ENCODE measurements around the gene MAPK8. TPM values are rescaled to one million over a fixed set of nuclear protein-coding genes. Genes with fewer than 3 reads are reported as not detected.

MAPK8 gene
- polyA plus RNA-seq, 3 donors = 18.4 to 21.1 (median 18.5) TPM

DNA sequence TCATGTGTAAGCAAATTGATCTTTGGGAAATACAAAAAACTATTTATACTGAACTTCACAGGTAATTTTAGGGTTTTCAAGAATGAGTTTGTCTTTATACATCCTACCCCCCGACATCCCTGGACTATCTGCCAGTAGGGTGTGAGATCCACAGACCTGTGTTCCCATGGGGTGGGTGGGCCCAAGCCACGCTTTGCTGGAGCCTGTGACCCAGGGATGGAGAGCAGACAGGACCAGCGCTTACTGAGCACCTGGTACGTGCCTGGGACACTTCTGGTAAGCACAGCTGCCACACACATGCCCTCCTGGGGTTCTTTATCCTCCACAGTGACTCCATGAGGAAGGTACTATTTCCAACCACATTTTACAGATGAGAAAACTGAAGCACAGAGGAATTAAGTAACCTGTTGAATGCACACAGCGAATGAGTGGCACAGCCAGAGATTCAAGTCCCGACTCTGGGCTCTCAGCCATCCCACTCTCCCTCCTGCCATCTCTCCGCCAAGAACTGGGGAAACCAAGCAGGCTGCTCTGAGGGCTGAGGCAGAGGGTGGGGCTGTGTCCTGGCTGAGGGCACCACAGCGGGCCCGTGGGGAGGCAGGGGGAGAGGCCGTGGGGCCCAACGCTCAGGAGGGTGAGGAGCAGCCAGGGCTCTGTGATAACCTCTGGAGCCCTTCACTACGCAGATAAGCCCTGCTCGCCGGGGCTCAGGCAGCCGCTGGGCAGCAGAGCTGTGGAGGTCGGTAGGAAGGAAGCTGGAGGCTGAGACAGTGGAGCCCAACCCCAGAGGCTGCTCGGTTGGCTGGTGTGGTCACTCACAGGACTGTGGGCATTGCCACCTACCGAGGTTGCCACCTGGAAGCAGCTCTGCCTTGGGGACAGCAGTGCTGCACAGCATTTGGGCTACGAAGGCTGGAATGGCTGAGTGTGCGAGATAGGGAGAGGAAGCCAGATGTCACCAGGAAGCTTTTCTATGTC is 174.2 kb downstream of the MAPK8 start:
- H3K27ac Mint-ChIP-seq = no peak overlapping the region
- no peaks in the 10 kb centered on the region for H4K20me1 ChIP-seq (ENCODE audit: insufficient read depth, low read length)
- H3K27me3 ChIP-seq (ENCODE audit: control insufficient read depth in 2 of 2, insufficient read depth in 2 of 2, low read length in 2 of 2) = no peaks in the 10 kb centered on the region
- H3K36me3 ChIP-seq (replicated peaks in 1 of 2; ENCODE audit: control insufficient read depth in 1 of 2, insufficient read depth in 2 of 2, low read length in 2 of 2) = no peaks in the 10 kb centered on the region
- H3K9ac ChIP-seq (ENCODE audit: insufficient read depth, low read length, poor library complexity, severe bottlenecking) = no peak overlapping the region
- H3K4me3 ChIP-seq (replicated peaks in 1 of 3; ENCODE audit: low read depth in 2 of 3, low read length in 3 of 3) = no peak overlapping the region
- no peaks in the 10 kb centered on the region for H3K79me2 ChIP-seq (ENCODE audit: insufficient read depth, low read length)
- no peaks in the 10 kb centered on the region for H3K9me3 ChIP-seq (replicated peaks in 1 of 2; ENCODE audit: control insufficient read depth in 1 of 2, insufficient read depth in 1 of 2, low read length in 2 of 2)
- H3K4me3 Mint-ChIP-seq = no peak overlapping the region
- no peak overlapping the region for H2AFZ ChIP-seq (ENCODE audit: insufficient read depth, low read depth, low read length, poor library complexity, severe bottlenecking)
- H3K27me3 Mint-ChIP-seq (ENCODE audit: low read depth in 3 of 3) = peaks cover 0 to 8% (median 3%) of the 10 kb centered on the region in 3 donors
- no peaks in the 10 kb centered on the region for H3K4me1 ChIP-seq (ENCODE audit: control insufficient read depth in 1 of 2, insufficient read depth in 2 of 2, low read length in 2 of 2)
- no peak overlapping the region for H3K27ac ChIP-seq (ENCODE audit: low read depth in 1 of 2, low read length in 2 of 2)
- no peak overlapping the region for H3K4me2 ChIP-seq (replicated peaks; ENCODE audit: extremely low read depth, low read length, poor library complexity, severe bottlenecking)
- H3K4me1 Mint-ChIP-seq = peaks cover 14% of the 10 kb centered on the region
- no peaks in the 10 kb centered on the region for H3K9me3 Mint-ChIP-seq
- no peak for DNase-seq
- WGBS (ENCODE audit: insufficient coverage) = 30% methylated on average over 14 of the region's 20 CpGs
- TF ChIP-seq, protein P1, sequence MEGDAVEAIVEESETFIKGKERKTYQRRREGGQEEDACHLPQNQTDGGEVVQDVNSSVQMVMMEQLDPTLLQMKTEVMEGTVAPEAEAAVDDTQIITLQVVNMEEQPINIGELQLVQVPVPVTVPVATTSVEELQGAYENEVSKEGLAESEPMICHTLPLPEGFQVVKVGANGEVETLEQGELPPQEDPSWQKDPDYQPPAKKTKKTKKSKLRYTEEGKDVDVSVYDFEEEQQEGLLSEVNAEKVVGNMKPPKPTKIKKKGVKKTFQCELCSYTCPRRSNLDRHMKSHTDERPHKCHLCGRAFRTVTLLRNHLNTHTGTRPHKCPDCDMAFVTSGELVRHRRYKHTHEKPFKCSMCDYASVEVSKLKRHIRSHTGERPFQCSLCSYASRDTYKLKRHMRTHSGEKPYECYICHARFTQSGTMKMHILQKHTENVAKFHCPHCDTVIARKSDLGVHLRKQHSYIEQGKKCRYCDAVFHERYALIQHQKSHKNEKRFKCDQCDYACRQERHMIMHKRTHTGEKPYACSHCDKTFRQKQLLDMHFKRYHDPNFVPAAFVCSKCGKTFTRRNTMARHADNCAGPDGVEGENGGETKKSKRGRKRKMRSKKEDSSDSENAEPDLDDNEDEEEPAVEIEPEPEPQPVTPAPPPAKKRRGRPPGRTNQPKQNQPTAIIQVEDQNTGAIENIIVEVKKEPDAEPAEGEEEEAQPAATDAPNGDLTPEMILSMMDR (IDR thresholded peaks at IDR 0.05) = no peak
- intact Hi-C loops (cut with micrococcal nuclease) = no loop called here
- no peaks in the 10 kb centered on the region for H3K36me3 Mint-ChIP-seq

DNA sequence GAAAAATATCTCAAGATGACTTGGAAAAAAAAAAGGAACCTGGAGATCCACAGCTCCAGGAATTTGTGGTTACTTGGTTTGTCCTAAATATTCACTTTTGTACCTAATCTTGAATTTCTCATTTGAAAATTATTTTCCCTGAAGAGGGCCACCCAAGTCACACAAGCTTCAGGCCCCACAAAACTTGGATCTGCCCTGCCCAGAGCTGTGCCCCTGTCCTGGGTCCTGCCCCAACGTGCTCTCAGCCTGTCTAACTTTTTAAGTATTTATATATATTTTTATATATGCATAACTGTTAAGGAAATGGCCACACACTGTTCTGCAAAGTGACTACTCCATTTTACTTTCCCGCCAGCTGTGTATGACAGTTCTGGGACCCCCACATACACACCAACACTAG is 174.9 kb downstream of the MAPK8 start:
- Mint-ChIP-seq H3K4me1 (peaks cover 14% of the 10 kb centered on the region), H3K9me3 (no peaks in the 10 kb centered on the region), H3K4me3 (no peak overlapping the region), H3K27ac (no peak overlapping the region), H3K27me3 (ENCODE audit: low read depth in 3 of 3) (peaks cover 0 to 3% (median 3%) of the 10 kb centered on the region in 3 donors), H3K36me3 (no peaks in the 10 kb centered on the region)
- Histone ChIP-seq H3K9ac (ENCODE audit: insufficient read depth, low read length, poor library complexity, severe bottlenecking) (no peak overlapping the region), H3K79me2 (ENCODE audit: insufficient read depth, low read length) (no peaks in the 10 kb centered on the region), H3K4me1 (ENCODE audit: control insufficient read depth in 1 of 2, insufficient read depth in 2 of 2, low read length in 2 of 2) (no peaks in the 10 kb centered on the region), H3K4me2 (replicated peaks; ENCODE audit: extremely low read depth, low read length, poor library complexity, severe bottlenecking) (no peak overlapping the region), H3K27me3 (ENCODE audit: control insufficient read depth in 2 of 2, insufficient read depth in 2 of 2, low read length in 2 of 2) (no peaks in the 10 kb centered on the region), H3K27ac (ENCODE audit: low read depth in 1 of 2, low read length in 2 of 2) (no peak overlapping the region), H2AFZ (ENCODE audit: insufficient read depth, low read depth, low read length, poor library complexity, severe bottlenecking) (no peak overlapping the region), H3K4me3 (replicated peaks in 1 of 3; ENCODE audit: low read depth in 2 of 3, low read length in 3 of 3) (no peak overlapping the region), H3K36me3 (replicated peaks in 1 of 2; ENCODE audit: control insufficient read depth in 1 of 2, insufficient read depth in 2 of 2, low read length in 2 of 2) (no peaks in the 10 kb centered on the region), H3K9me3 (replicated peaks in 1 of 2; ENCODE audit: control insufficient read depth in 1 of 2, insufficient read depth in 1 of 2, low read length in 2 of 2) (no peaks in the 10 kb centered on the region), H4K20me1 (ENCODE audit: insufficient read depth, low read length) (no peaks in the 10 kb centered on the region)
- TF ChIP-seq, protein P1 (IDR thresholded peaks at IDR 0.05) = no peak
- intact Hi-C loops (cut with micrococcal nuclease) = no loop called here
- no peak for DNase-seq
- no CpG with 5 or more reads among the region's 2 CpGs for WGBS (ENCODE audit: insufficient coverage)
